Calu3 (cell line): ENCODE data around the gene ATPAF1. TPM values are rescaled to one million over a fixed set of nuclear protein-coding genes. Genes with fewer than 3 reads are reported as not detected.
A peak's percentile ranks its signal among the peaks of the same experiment; 100 is the strongest.

Experiments
- BruUV-seq: library from RNA; stranded (reverse); fragments of 400-500 nt; replicated peaks from 2 replicates; lab custom pipeline; 2021; lab: Mats Ljungman, UMichigan
- CTCF ChIA-PET: fragments of 300-600 bp; sonication (Branson Sonifier 250); formaldehyde crosslinking; loops from one replicate; lab custom pipeline; 2022; ENCODE audit warnings: antibody characterized with exemption; lab: Charles Lee
- DNase-seq: peaks from one replicate; pipeline ENCODE4 v3.0.0; 2022
- H3K27ac Mint-ChIP-seq: one replicate; pipeline ENCODE4 v1.8.0; 2022; ENCODE audit warnings: mixed read lengths; ENCODE audit not compliant: unreplicated experiment
- H3K27me3 Mint-ChIP-seq: one replicate; pipeline ENCODE4 v1.8.0; 2022; ENCODE audit warnings: mixed read lengths; ENCODE audit not compliant: unreplicated experiment
- H3K36me3 Mint-ChIP-seq: one replicate; pipeline ENCODE4 v1.8.0; 2022; ENCODE audit warnings: mild to moderate bottlenecking, moderate library complexity, mixed read lengths; ENCODE audit not compliant: insufficient read depth, unreplicated experiment
- H3K4me1 Mint-ChIP-seq: one replicate; pipeline ENCODE4 v1.8.0; 2022; ENCODE audit warnings: mild to moderate bottlenecking, low read depth, mixed read lengths; ENCODE audit not compliant: unreplicated experiment
- H3K4me3 Mint-ChIP-seq: one replicate; pipeline ENCODE4 v1.8.0; 2022; ENCODE audit warnings: mild to moderate bottlenecking, low read depth, moderate library complexity, mixed read lengths; ENCODE audit not compliant: unreplicated experiment
- H3K9me3 Mint-ChIP-seq: one replicate; pipeline ENCODE4 v1.8.0; 2022; ENCODE audit warnings: low read depth, mixed read lengths; ENCODE audit not compliant: unreplicated experiment
- intact Hi-C: fragments of 100-400 bp; cut with micrococcal nuclease; formaldehyde crosslinking; loops from one replicate; pipeline ENCODE4 v1.10.0; 2022; ENCODE audit not compliant: unreplicated experiment
- total RNA-seq: library from RNA; stranded (reverse); gene quantifications from 2 replicates; pipeline ENCODE4 v1.2.3, GENCODE V29; 2022
- TF ChIP-seq, protein P1 (sequence below): fragments of 200-600 bp; IDR thresholded peaks from one replicate; pipeline ENCODE4 v1.8.0; 2022; ENCODE audit warnings: antibody characterized with exemption; ENCODE audit not compliant: unreplicated experiment

ATPAF1 gene
- total RNA-seq, 1 experiment from 2014 or later: 34.5 TPM

DNA sequence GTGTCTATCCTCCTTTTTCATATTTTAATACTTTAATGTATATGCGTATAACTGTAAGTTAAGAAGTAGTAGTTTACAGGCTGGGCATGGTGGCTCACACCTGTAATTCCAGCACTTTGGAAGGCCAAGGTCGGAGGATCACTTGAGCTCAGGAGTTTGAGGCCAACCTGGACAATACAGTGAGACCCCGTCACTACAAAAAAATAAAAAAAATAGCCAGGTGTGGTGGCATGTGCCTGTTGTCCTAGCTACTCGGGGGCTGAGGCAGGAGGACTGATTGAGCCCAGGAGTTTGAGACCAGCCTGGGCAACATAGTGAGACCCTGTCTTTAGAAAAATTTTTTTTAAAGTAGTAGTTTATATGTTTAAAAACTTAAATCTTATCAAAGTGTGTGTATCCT is 22.3 kb downstream of the ATPAF1 start:
- TF ChIP-seq, protein P1, sequence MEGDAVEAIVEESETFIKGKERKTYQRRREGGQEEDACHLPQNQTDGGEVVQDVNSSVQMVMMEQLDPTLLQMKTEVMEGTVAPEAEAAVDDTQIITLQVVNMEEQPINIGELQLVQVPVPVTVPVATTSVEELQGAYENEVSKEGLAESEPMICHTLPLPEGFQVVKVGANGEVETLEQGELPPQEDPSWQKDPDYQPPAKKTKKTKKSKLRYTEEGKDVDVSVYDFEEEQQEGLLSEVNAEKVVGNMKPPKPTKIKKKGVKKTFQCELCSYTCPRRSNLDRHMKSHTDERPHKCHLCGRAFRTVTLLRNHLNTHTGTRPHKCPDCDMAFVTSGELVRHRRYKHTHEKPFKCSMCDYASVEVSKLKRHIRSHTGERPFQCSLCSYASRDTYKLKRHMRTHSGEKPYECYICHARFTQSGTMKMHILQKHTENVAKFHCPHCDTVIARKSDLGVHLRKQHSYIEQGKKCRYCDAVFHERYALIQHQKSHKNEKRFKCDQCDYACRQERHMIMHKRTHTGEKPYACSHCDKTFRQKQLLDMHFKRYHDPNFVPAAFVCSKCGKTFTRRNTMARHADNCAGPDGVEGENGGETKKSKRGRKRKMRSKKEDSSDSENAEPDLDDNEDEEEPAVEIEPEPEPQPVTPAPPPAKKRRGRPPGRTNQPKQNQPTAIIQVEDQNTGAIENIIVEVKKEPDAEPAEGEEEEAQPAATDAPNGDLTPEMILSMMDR: no peak
- BruUV-seq: no TSS peak
- Mint-ChIP-seq H3K4me1 (peaks cover 10% of the 10 kb centered on the region), H3K9me3 (peaks cover 4% of the 10 kb centered on the region), H3K27me3 (no peaks in the 10 kb centered on the region), H3K4me3 (no peak overlapping the region), H3K36me3 (no peaks in the 10 kb centered on the region), H3K27ac (no peak overlapping the region)
- CTCF ChIA-PET: no interaction called here
- intact Hi-C loops: no loop called here
- no peak for DNase-seq

DNA sequence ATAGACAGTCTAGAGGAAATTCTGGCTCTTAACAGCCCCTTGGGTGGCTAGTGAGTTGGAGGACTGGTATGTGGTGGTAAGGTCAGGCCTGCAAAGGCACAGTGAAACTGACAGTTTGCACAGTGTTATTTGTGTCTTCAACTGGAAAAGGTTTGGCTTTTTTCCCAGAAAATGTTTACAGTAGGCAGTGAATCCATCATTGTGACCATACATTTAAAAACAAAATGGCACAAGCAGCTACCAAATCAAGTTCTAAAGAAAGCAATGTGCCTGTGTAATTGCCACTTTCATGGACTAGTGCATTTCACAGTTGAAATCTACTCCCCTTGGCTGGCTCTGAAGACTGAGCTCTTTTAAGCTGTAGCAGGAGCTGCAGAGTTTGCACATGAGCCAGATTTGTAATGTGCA is 24.8 kb downstream of the ATPAF1 start:
- TF ChIP-seq, protein P1: no peak
- peak; percentile 13 for DNase-seq
- no peaks in the 10 kb centered on the region for H3K36me3 Mint-ChIP-seq
- BruUV-seq: no TSS peak
- H3K27ac Mint-ChIP-seq: no peak overlapping the region
- CTCF ChIA-PET: interaction anchor here (0.7 kb wide), 1 partner anchor 91 kb away, joined by 3 read pairs; no protein-coding TSS in a partner anchor
- no peaks in the 10 kb centered on the region for H3K9me3 Mint-ChIP-seq
- peaks cover 22% of the 10 kb centered on the region for H3K4me1 Mint-ChIP-seq
- intact Hi-C loops: no loop called here
- H3K4me3 Mint-ChIP-seq: no peak overlapping the region
- H3K27me3 Mint-ChIP-seq: no peaks in the 10 kb centered on the region

DNA sequence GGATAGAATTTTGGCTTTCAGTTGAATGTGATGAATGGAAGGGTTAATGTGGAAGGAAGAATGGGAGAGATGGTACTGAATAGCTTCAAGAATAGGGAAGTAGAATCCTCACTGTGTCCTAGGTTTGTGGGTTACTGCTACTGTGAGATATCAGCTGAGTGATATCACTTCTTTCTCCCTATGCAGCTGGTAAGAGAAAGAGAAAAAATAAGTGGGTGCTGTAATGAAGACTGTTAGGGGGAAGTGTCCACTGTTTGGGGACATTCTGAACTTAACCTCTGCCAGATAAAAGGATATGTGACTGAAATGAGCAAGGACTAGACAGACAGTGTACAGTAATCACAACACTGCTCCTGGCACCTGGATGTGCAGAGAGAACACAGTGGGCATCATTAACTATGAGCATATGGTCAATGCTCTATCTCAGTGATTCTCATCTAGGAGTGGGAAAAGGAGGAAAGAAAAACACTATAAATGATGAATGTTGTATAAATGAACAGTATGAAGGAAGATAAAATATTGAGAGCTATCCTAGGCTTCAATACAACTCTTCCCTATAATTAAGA is 26.0 kb downstream of the ATPAF1 start:
- no TSS peak for BruUV-seq
- no peak overlapping the region for H3K4me3 Mint-ChIP-seq
- H3K4me1 Mint-ChIP-seq: peaks cover 22% of the 10 kb centered on the region
- CTCF ChIA-PET: no interaction called here
- H3K27ac Mint-ChIP-seq: no peak overlapping the region
- H3K36me3 Mint-ChIP-seq: no peaks in the 10 kb centered on the region
- intact Hi-C loops: no loop called here
- TF ChIP-seq, protein P1: no peak
- no peak for DNase-seq
- H3K9me3 Mint-ChIP-seq: no peaks in the 10 kb centered on the region
- no peaks in the 10 kb centered on the region for H3K27me3 Mint-ChIP-seq

DNA sequence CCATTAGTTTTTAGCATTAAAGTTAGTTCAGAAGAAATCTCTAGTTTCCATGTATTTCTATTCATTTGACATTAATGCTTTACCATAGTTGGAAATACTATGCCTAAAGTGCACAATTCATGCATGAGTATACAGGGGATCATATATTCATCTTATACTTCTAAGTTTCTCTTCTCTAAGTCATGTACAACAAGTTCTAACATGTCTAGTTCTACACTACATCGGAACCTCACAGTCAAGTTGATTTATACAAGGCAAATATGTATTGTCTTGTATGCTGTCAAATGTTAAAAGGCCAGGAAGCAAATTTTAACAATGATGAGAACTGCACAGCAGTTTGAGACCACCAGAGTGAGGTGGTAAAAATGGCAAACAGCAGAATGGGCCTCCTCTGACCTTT is 28.6 kb downstream of the ATPAF1 start:
- Mint-ChIP-seq H3K36me3 (no peaks in the 10 kb centered on the region), H3K4me3 (no peak overlapping the region), H3K4me1 (peaks cover 22% of the 10 kb centered on the region), H3K27me3 (no peaks in the 10 kb centered on the region), H3K27ac (no peak overlapping the region), H3K9me3 (no peaks in the 10 kb centered on the region)
- CTCF ChIA-PET: no interaction called here
- DNase-seq: no peak
- no TSS peak for BruUV-seq
- intact Hi-C loops: no loop called here
- TF ChIP-seq, protein P1: no peak
